Adrenal gland (tissue), 12 donors: Measurements from ENCODE around the gene GPR158. TPM values are rescaled to one million over a fixed set of nuclear protein-coding genes. Genes with fewer than 3 reads are reported as not detected.

Source experiments
- DNase-seq, 7 donors: peaks; one replicate each; pipeline ENCODE4 v3.0.0-alpha.2; 2019 to 2020
- H3K27ac ChIP-seq, 5 donors: fragments of 200-600 bp; sonication (generic) in 4 of 5; 1 replicate in 3 of 5; 2 replicates in 2 of 5; pipeline versions ENCODE4 v1.5.1 to v1.8.0; 2016 to 2020; ENCODE audit warnings: mild to moderate bottlenecking in 1 of 5
- H3K27me3 ChIP-seq: fragments of 200-600 bp; 2 replicates; pipeline ENCODE4 v1.8.0; 2021
- H3K36me3 ChIP-seq, 2 donors: fragments of 200-600 bp; replicated peaks in 1 of 2; 1 replicate in 1 of 2; 2 replicates in 1 of 2; pipeline versions ENCODE4 v1.5.1 to v1.8.0; 2018 to 2022
- H3K4me1 ChIP-seq, 2 donors: fragments of 200-600 bp; replicated peaks in 1 of 2; 1 replicate in 1 of 2; 2 replicates in 1 of 2; pipeline versions ENCODE4 v1.5.1 to v1.8.0; 2018 to 2021
- H3K4me3 ChIP-seq, 4 donors: fragments of 200-600 bp; sonication (generic) in 3 of 4; one replicate each; pipeline ENCODE4 v1.5.1; 2016 to 2018
- H3K9me3 ChIP-seq, 3 donors: fragments of 200-600 bp; sonication (generic) in 1 of 3; replicated peaks in 1 of 3; 1 replicate in 2 of 3; 2 replicates in 1 of 3; pipeline versions ENCODE4 v1.5.1 to v1.8.0; 2016 to 2021
- CTCF ChIP-seq, 6 experiments: fragments of 450-650 bp in 4 of 6; fragments of 200-600 bp in 2 of 6; sonication (generic) in 1 of 6; IDR thresholded peaks; 1 replicate in 5 of 6; 2 replicates in 1 of 6; pipeline versions ENCODE4 v1.5.1 to v1.8.0; 2016 to 2021; ENCODE audit warnings: antibody characterized with exemption in 6 of 6, mild to moderate bottlenecking in 2 of 6, moderate library complexity in 1 of 6
- POLR2A ChIP-seq, 2 donors: fragments of 450-650 bp; IDR thresholded peaks; one replicate each; pipeline ENCODE4 v1.6.1; 2017; ENCODE audit warnings: antibody characterized with exemption in 2 of 2, mild to moderate bottlenecking in 2 of 2, moderate library complexity in 1 of 2
- WGBS, 4 donors: extraction: QIAGEN DNeasy Blood & Tissue Kit in 2 of 4; methylation state at CpG; one replicate each; pipeline versions ENCODE4 v1.1.5 to v1.1.7; 2013 to 2017; 5-methylcytosine and 5-hydroxymethylcytosine counted together
- intact Hi-C, 2 donors: fragments of 100-400 bp; cut with DNase I; formaldehyde crosslinking; loops; one replicate each; pipeline versions ENCODE4 v1.14.1 to v1.15.0; 2022 to 2023
- polyA plus RNA-seq, 3 donors: library from polyadenylated mRNA; stranded (reverse); fragments of 200-250 nt in 2 of 3; fragments of 350-450 nt in 1 of 3; fragmentation: Illumina TruSeq in 1 of 3; extraction: RNeasy Lipid Tissue Mini Kit (QIAGEN cat#74804) in 1 of 3; gene quantifications; one replicate each; pipeline ENCODE4 v1.2.3, GENCODE V29; 2013 to 2014
- total RNA-seq, 9 donors: library from RNA; depleted of rRNA in 4 of 9; stranded (reverse); fragments of >200 nt in 4 of 9; fragments of 120-200 nt in 1 of 9; fragmentation: NEBNext Ultra II Directional in 1 of 9; extraction: Animal tissue kit (Norgen Biotek cat#: 25700) in 1 of 9; gene quantifications; one replicate each; pipeline versions ENCODE4 v1.1.0 to v1.2.4, GENCODE V29; 2013 to 2023
- donor health status: healthy with polysubstance abuse.
- donor health status: Bipolar disorder and iron deficiency.
- donor health status: DM: yes; HTN: yes; CAD: no.
- donor health status: DM: no; HTN: no; CAD: no.
- donor health status: DM: no; HTN: no; CAD: no.
- donor health status: DM: yes; HTN: yes; CAD: no.

The GPR158 gene
- total and polyA plus RNA-seq, 12 donors, result 0.04 to 2.5 (median 0.94) TPM; not detected in 2

GRCh38 chr10:25226775-25227682, 52.2 kb downstream of the GPR158 start:
- TF ChIP-seq CTCF (IDR thresholded peaks at IDR 0.05) (peak; percentile 39 to 62 (median 54)), POLR2A (IDR thresholded peaks at IDR 0.05) (no peak)
- Histone ChIP-seq H3K36me3 (no peaks in the 10 kb centered on the region), H3K4me3 (no peak overlapping the region), H3K27me3 (no peaks in the 10 kb centered on the region), H3K4me1 (no peaks in the 10 kb centered on the region), H3K9me3 (no peaks in the 10 kb centered on the region), H3K27ac (no peak overlapping the region)
- WGBS, 4 donors, result 27 to 29% (median 28%) methylated on average over 7 of the region's 7 CpGs
- peak; percentile 24 to 67 (median 35) for DNase-seq
- intact Hi-C loops, result loop anchor here in 1 of 2 donors (5.0 kb wide), 1 partner anchor 115 kb away; no protein-coding TSS in a partner anchor

GRCh38 chr10:25231751-25232150, 57.0 kb downstream of the GPR158 start:
- Histone ChIP-seq H3K27me3 (no peaks in the 10 kb centered on the region), H3K36me3 (no peaks in the 10 kb centered on the region), H3K9me3 (no peaks in the 10 kb centered on the region), H3K27ac (no peak overlapping the region), H3K4me1 (no peaks in the 10 kb centered on the region), H3K4me3 (no peak overlapping the region)
- no peak for DNase-seq
- 55 to 73% (median 65%) methylated on average over 2 of the region's 2 CpGs for WGBS, 4 donors
- TF ChIP-seq POLR2A (IDR thresholded peaks at IDR 0.05), result no peak
- TF ChIP-seq CTCF (IDR thresholded peaks at IDR 0.05), result no peak
- intact Hi-C loops, result no loop called here

GRCh38 chr10:25232204-25232603, 57.4 kb downstream of the GPR158 start:
- no peaks in the 10 kb centered on the region for H3K27me3 ChIP-seq
- no peak for DNase-seq
- TF ChIP-seq CTCF (IDR thresholded peaks at IDR 0.05), result no peak
- no peak for TF ChIP-seq POLR2A (IDR thresholded peaks at IDR 0.05)
- H3K36me3 ChIP-seq, result no peaks in the 10 kb centered on the region
- H3K9me3 ChIP-seq, result no peaks in the 10 kb centered on the region
- H3K27ac ChIP-seq, result no peak overlapping the region
- intact Hi-C loops, result no loop called here
- WGBS, 4 donors, result 41 to 57% (median 43%) methylated on average over 2 of the region's 2 CpGs
- no peaks in the 10 kb centered on the region for H3K4me1 ChIP-seq
- H3K4me3 ChIP-seq, result no peak overlapping the region

GRCh38 chr10:25245165-25245564, 70.4 kb downstream of the GPR158 start:
- 68 to 73% (median 70%) methylated on average over 1 of the region's 1 CpG for WGBS, 4 donors
- no peak overlapping the region for H3K27ac ChIP-seq
- DNase-seq, result no peak
- H3K4me1 ChIP-seq, result no peaks in the 10 kb centered on the region
- no peak for TF ChIP-seq CTCF (IDR thresholded peaks at IDR 0.05)
- TF ChIP-seq POLR2A (IDR thresholded peaks at IDR 0.05), result no peak
- no peaks in the 10 kb centered on the region for H3K9me3 ChIP-seq
- H3K27me3 ChIP-seq, result no peaks in the 10 kb centered on the region
- no peaks in the 10 kb centered on the region for H3K36me3 ChIP-seq
- intact Hi-C loops, result no loop called here
- H3K4me3 ChIP-seq, result no peak overlapping the region
